Ovary (tissue), 9 donors: ENCODE data around the gene MMP14. TPM values are rescaled to one million over a fixed set of nuclear protein-coding genes. Genes with fewer than 3 reads are reported as not detected.
"Not testable (repeated sequence)": the region's sequence is repeated elsewhere in the genome, so short reads cannot be mapped to it uniquely, and the experiment has no call there.

Source experiments
- DNase-seq, 5 donors: peaks; one replicate each; pipeline ENCODE4 v3.0.0-alpha.2; 2019 to 2020
- H3K27ac ChIP-seq, 2 donors: fragments of 200-600 bp; one replicate each; pipeline versions ENCODE4 v1.5.1 to v1.8.0; 2019 to 2022
- H3K27me3 ChIP-seq: fragments of 200-600 bp; one replicate; pipeline ENCODE4 v1.8.0; 2022
- H3K36me3 ChIP-seq: fragments of 200-600 bp; sonication (generic); one replicate; pipeline ENCODE4 v1.5.1; 2019
- H3K4me1 ChIP-seq: one replicate; pipeline ENCODE4 v1.8.1; 2013; ENCODE audit warnings: mild to moderate bottlenecking, moderate library complexity; ENCODE audit not compliant: insufficient read depth
- H3K4me3 ChIP-seq: fragments of 200-600 bp; sonication (generic); one replicate; pipeline ENCODE4 v1.5.1; 2017
- H3K9me3 ChIP-seq, 2 donors: fragments of 200-600 bp in 1 of 2; sonication (generic) in 1 of 2; one replicate each; pipeline versions ENCODE4 v1.5.1 to v1.8.1; 2013 to 2019; ENCODE audit warnings: mild to moderate bottlenecking in 1 of 2, moderate library complexity in 1 of 2
- EP300 ChIP-seq: sonication (generic); formaldehyde crosslinking; IDR thresholded peaks from one replicate; pipeline ENCODE4 v1.6.1; 2017; ENCODE audit warnings: antibody characterized with exemption
- POLR2A ChIP-seq: fragments of 450-650 bp; IDR thresholded peaks from one replicate; pipeline ENCODE4 v1.6.1; 2017; ENCODE audit warnings: antibody characterized with exemption, mild to moderate bottlenecking, moderate library complexity
- WGBS, 3 donors: extraction: QIAGEN DNeasy Blood & Tissue Kit in 1 of 3; methylation state at CpG; one replicate each; pipeline versions ENCODE4 v1.1.5 to v1.1.7; 2013 to 2017; 5-methylcytosine and 5-hydroxymethylcytosine counted together
- intact Hi-C, 4 donors: fragments of 100-400 bp; cut with DNase I; formaldehyde crosslinking; loops; one replicate each; pipeline versions ENCODE4 v1.11.0 to v1.15.1; 2022 to 2023
- polyA plus RNA-seq, 2 donors: library from polyadenylated mRNA; stranded (reverse); fragments of 200-250 nt in 1 of 2; fragments of 350-450 nt in 1 of 2; fragmentation: Illumina TruSeq in 1 of 2; extraction: RNeasy Lipid Tissue Mini Kit (QIAGEN cat#74804) in 1 of 2; gene quantifications; one replicate each; pipeline ENCODE4 v1.2.3, GENCODE V29; 2013 to 2014
- total RNA-seq, 7 donors: library from RNA; depleted of rRNA in 2 of 7; stranded (reverse); fragments of >200 nt in 2 of 7; fragmentation: NEBNext Ultra II Directional in 3 of 7; extraction: Animal tissue kit (Norgen Biotek cat#: 25700) in 3 of 7; gene quantifications; one replicate each; pipeline versions ENCODE4 v1.1.0 to v1.2.4, GENCODE V29; 2016 to 2023
- TF ChIP-seq, protein P1 (sequence below), 3 donors: fragments of 450-650 bp in 2 of 3; fragments of 200-600 bp in 1 of 3; IDR thresholded peaks; one replicate each; pipeline versions ENCODE4 v1.5.1 to v1.8.0; 2016 to 2022; ENCODE audit warnings: antibody characterized with exemption in 3 of 3, mild to moderate bottlenecking in 1 of 3
- donor health status: DM: no; HTN: no; CAD: no; lungs with moderate emphysema.
- donor health status: DM: no; HTN: no; CAD: no.
- donor health status: Bipolar disorder and iron deficiency.
- donor health status: DM: yes; HTN: yes; CAD: no.
- donor health status: DM: no; HTN: no; CAD: no.
- donor health status: DM: yes; HTN: yes; CAD: no.

MMP14 gene
- total and polyA plus RNA-seq, 9 donors = 70.0 to 267 (median 156) TPM

DNA sequence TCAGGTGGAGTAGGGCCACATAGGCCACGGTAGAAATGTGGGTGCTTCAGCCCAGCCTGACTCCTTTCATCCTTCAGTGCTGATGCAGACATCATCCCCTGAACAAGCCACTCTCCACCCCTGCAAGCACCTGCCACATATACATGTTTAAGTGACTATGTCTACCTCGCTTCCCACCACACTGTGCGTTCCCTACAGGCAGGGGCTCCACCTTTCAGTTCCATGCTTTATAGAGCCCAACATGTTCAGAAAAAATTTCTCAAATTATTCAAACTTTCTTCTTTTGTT lies 32.8 kb upstream of the MMP14 start:
- Histone ChIP-seq H3K27ac (no peak overlapping the region), H3K9me3 (no peaks in the 10 kb centered on the region), H3K4me3 (no peak overlapping the region), H3K36me3 (no peaks in the 10 kb centered on the region), H3K4me1 (no peaks in the 10 kb centered on the region), H3K27me3 (no peaks in the 10 kb centered on the region)
- DNase-seq = no peak
- WGBS, 3 donors = 82 to 84% (median 84%) methylated on average over 3 of the region's 3 CpGs
- TF ChIP-seq, protein P1, sequence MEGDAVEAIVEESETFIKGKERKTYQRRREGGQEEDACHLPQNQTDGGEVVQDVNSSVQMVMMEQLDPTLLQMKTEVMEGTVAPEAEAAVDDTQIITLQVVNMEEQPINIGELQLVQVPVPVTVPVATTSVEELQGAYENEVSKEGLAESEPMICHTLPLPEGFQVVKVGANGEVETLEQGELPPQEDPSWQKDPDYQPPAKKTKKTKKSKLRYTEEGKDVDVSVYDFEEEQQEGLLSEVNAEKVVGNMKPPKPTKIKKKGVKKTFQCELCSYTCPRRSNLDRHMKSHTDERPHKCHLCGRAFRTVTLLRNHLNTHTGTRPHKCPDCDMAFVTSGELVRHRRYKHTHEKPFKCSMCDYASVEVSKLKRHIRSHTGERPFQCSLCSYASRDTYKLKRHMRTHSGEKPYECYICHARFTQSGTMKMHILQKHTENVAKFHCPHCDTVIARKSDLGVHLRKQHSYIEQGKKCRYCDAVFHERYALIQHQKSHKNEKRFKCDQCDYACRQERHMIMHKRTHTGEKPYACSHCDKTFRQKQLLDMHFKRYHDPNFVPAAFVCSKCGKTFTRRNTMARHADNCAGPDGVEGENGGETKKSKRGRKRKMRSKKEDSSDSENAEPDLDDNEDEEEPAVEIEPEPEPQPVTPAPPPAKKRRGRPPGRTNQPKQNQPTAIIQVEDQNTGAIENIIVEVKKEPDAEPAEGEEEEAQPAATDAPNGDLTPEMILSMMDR (IDR thresholded peaks at IDR 0.05) = no peak
- TF ChIP-seq POLR2A = no peak
- TF ChIP-seq EP300 = no peak
- intact Hi-C loops = no loop called here

DNA sequence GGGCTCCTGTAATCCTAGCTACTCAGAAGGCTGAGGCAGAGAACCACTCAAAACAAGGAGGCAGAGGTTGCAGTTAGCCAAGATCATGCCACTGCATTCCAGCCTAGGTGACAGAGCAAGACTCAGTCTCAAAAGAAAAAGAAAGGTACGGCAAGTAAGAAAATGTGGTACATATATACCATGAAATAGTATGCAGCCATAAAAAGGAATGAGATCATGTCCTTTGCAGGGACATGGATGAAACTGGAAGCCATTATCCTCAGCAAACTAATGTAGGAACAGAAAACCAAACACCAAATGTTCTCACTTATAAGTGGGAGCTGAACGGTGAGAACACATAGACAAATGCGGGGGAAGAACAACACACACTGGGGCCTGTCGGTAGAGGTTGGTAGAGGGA lies 31.1 kb upstream of the MMP14 start:
- H3K4me1 ChIP-seq, H3K36me3 ChIP-seq, H3K27ac ChIP-seq, H3K27me3 ChIP-seq, H3K4me3 ChIP-seq, H3K9me3 ChIP-seq, intact Hi-C loops, DNase-seq: not testable (repeated sequence)
- 78 to 95% (median 89%) methylated on average over 4 of the region's 4 CpGs for WGBS, 3 donors

DNA sequence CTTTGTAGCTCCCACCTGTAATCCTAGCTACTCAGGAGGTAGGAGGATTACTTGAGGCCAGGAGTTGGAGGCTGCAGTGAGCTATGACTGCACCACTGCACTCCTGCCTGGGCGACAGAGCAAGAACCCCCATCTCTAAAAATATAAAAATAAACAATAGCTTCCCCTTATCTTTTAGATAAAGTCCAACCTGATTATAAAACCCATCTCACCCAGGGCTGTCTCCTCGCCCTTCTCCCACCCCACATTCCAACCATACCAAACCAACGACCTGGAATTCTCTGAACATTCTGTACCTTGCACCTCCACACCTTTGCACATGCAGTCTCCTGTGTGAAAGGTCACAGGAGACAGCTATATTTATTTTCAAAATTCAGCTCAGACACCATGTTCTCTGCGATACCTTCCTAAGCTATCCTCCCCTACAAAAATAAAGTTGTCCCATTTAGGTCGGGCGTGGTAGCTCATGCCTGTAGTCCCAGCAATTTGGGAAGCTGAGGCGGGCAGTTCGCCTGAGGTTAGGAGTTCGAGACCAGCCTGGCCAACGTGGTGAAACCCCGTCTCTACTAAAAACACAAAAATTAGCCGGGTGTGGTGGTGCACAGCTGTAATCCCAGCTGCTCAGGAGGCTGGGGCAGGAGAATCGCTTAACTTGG lies 28.8 kb upstream of the MMP14 start:
- Histone ChIP-seq H3K4me1 (no peaks in the 10 kb centered on the region), H3K9me3 (no peaks in the 10 kb centered on the region), H3K27ac (no peak overlapping the region), H3K36me3 (no peaks in the 10 kb centered on the region), H3K4me3 (no peak overlapping the region), H3K27me3 (no peaks in the 10 kb centered on the region)
- TF ChIP-seq POLR2A (no peak), EP300 (no peak)
- TF ChIP-seq, protein P1 (IDR thresholded peaks at IDR 0.05) = no peak
- WGBS, 3 donors = 66 to 73% (median 70%) methylated on average over 13 of the region's 13 CpGs
- DNase-seq = no peak
- intact Hi-C loops = no loop called here

DNA sequence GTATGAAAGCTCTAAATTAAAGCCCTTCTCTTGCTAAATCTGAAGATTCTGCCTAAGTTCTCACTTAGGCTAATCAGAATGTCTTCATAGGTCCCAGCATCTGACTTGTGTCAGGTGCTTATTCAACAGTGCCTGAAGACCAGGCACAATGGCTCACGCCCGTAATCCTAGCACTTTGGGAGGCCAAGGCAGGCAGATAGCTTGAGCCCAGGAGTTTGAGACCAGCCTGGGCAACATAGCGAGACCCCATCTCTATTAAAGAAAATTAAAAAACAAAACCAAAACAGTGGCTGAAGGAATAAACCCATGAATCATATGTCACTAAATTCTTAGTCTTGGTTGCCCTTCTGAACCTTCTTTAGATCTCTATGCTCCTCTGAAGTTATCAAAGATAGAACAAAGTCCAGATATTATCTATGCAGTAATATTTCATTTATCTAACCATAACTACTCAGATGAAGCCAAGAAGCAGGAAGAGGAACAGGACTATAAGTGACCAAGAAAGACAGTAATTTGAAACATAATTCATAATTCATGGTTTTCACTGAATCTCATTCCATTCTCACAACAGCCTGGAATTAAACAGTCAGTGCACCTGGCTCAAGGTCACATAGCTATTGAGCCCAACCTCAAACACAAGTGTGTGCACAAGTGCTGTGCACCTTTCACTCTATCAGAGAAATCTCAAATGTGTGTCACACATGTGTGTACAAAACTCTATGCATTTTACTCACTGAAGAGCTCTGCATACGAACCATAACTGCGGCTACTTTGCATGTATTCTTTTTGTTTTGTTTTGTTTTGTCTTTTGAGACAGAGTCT lies 27.8 kb upstream of the MMP14 start:
- intact Hi-C loops = no loop called here
- TF ChIP-seq, protein P1 (IDR thresholded peaks at IDR 0.05) = no peak
- TF ChIP-seq POLR2A = no peak
- TF ChIP-seq EP300 = no peak
- WGBS, 3 donors = 76 to 83% (median 78%) methylated on average over 5 of the region's 5 CpGs

DNA sequence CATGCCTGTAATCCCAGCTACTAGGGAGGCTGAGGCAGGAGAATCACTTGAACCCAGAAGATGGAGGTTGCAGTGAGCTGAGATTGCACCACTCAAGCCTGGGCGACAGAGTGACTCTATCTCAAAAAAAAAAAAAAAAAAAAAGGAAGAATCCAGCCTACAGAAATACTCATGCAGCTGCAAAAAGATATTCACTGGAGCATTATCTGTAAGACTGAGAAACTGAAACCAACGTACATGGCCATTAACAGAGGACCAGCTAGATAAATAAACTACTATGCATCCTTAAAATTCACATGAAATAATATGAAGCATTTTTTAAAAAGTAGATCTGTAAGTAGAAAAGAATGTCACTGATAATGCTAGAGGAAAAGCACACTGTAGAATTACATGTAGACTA lies 24.7 kb upstream of the MMP14 start:
- no peak for DNase-seq
- intact Hi-C loops = no loop called here
- Histone ChIP-seq H3K27ac (no peak overlapping the region), H3K4me1 (no peaks in the 10 kb centered on the region), H3K36me3 (no peaks in the 10 kb centered on the region), H3K27me3 (no peaks in the 10 kb centered on the region), H3K9me3 (no peaks in the 10 kb centered on the region), H3K4me3 (no peak overlapping the region)
- WGBS, 3 donors = 7 to 18% (median 15%) methylated on average over 2 of the region's 2 CpGs
- TF ChIP-seq, protein P1 (IDR thresholded peaks at IDR 0.05) = no peak
- no peak for TF ChIP-seq POLR2A
- TF ChIP-seq EP300 = no peak

More for the DNA sequence above, 27.8 kb upstream of the MMP14 start:
- DNase-seq = no peak
- H3K4me3 ChIP-seq = no peak overlapping the region
- no peaks in the 10 kb centered on the region for H3K4me1 ChIP-seq
- no peaks in the 10 kb centered on the region for H3K27me3 ChIP-seq
- H3K9me3 ChIP-seq = no peaks in the 10 kb centered on the region
- no peaks in the 10 kb centered on the region for H3K36me3 ChIP-seq
- H3K27ac ChIP-seq = no peak overlapping the region
